Liver (tissue), 9 donors: ENCODE data around the gene SERPINB12. TPM values are rescaled to one million over a fixed set of nuclear protein-coding genes. Genes with fewer than 3 reads are reported as not detected.

ENCODE experiments used
- DNase-seq: peaks from one replicate; pipeline ENCODE4 v3.0.0-alpha.2; 2017; ENCODE audit warnings: low spot score
- H3K27ac ChIP-seq, 2 donors: one replicate each; pipeline ENCODE4 v1.7.0; 2013; ENCODE audit warnings: inconsistent platforms in 2 of 2, low read length in 2 of 2, control low read depth in 1 of 2, low read depth in 1 of 2, mild to moderate bottlenecking in 1 of 2
- H3K27me3 ChIP-seq, 4 donors: one replicate each; pipeline versions ENCODE4 v1.6.1 to v1.7.0; 2013; ENCODE audit warnings: low read length in 3 of 4, inconsistent platforms in 1 of 4, mild to moderate bottlenecking in 1 of 4, moderate library complexity in 1 of 4; ENCODE audit not compliant: control insufficient read depth in 4 of 4, insufficient read depth in 4 of 4
- H3K36me3 ChIP-seq, 4 donors: one replicate each; pipeline versions ENCODE4 v1.6.1 to v1.7.0; 2013; ENCODE audit warnings: low read length in 3 of 4, mild to moderate bottlenecking in 3 of 4, low read depth in 1 of 4, moderate library complexity in 1 of 4; ENCODE audit not compliant: control insufficient read depth in 4 of 4, insufficient read depth in 3 of 4
- H3K4me1 ChIP-seq, 4 donors: one replicate each; pipeline versions ENCODE4 v1.6.1 to v1.7.0; 2013; ENCODE audit warnings: low read length in 3 of 4, mild to moderate bottlenecking in 3 of 4, moderate library complexity in 1 of 4; ENCODE audit not compliant: control insufficient read depth in 4 of 4, insufficient read depth in 4 of 4
- H3K4me3 ChIP-seq, 3 donors: one replicate each; pipeline versions ENCODE4 v1.6.1 to v1.7.0; 2013; ENCODE audit warnings: low read length in 3 of 3, control low read depth in 1 of 3, low read depth in 1 of 3, mild to moderate bottlenecking in 1 of 3
- H3K9ac ChIP-seq, 2 donors: one replicate each; pipeline ENCODE4 v1.7.0; 2013; ENCODE audit warnings: low read length in 2 of 2, mild to moderate bottlenecking in 2 of 2, moderate library complexity in 2 of 2, control low read depth in 1 of 2, low read depth in 1 of 2
- H3K9me3 ChIP-seq, 4 donors: one replicate each; pipeline versions ENCODE4 v1.6.1 to v1.7.0; 2013; ENCODE audit warnings: low read length in 3 of 4; ENCODE audit not compliant: control insufficient read depth in 4 of 4
- ATF3 ChIP-seq: IDR thresholded peaks from 2 replicates; pipeline ENCODE4 v1.6.1; 2016; ENCODE audit warnings: antibody characterized with exemption
- FOXA1 ChIP-seq: IDR thresholded peaks from 2 replicates; pipeline ENCODE4 v1.6.1; 2016; ENCODE audit warnings: antibody characterized with exemption
- GABPA ChIP-seq, 2 donors: IDR thresholded peaks in 1 of 2; conservative IDR thresholded peaks in 1 of 2; 2 replicates each; pipeline ENCODE4 v1.6.1; 2016; ENCODE audit warnings: antibody characterized with exemption in 2 of 2, mild to moderate bottlenecking in 1 of 2, moderate library complexity in 1 of 2
- HNF4A ChIP-seq, 2 donors: conservative IDR thresholded peaks; 2 replicates each; pipeline ENCODE4 v1.6.1; 2016; ENCODE audit warnings: antibody characterized with exemption in 2 of 2, mild to moderate bottlenecking in 2 of 2
- JUND ChIP-seq, 2 donors: IDR thresholded peaks; 2 replicates each; pipeline ENCODE4 v1.6.1; 2016; ENCODE audit warnings: antibody characterized with exemption in 2 of 2
- NR2F2 ChIP-seq: IDR thresholded peaks from 2 replicates; pipeline ENCODE4 v1.6.1; 2016; ENCODE audit warnings: antibody characterized with exemption
- REST ChIP-seq: IDR thresholded peaks from 2 replicates; pipeline ENCODE4 v1.6.1; 2016; ENCODE audit warnings: antibody characterized with exemption, mild to moderate bottlenecking
- RXRA ChIP-seq, 2 donors: IDR thresholded peaks; 2 replicates each; pipeline ENCODE4 v1.6.1; 2017 to 2018; ENCODE audit warnings: antibody characterized with exemption in 2 of 2, mild to moderate bottlenecking in 1 of 2
- SP1 ChIP-seq: IDR thresholded peaks from 2 replicates; pipeline ENCODE4 v1.6.1; 2018; ENCODE audit warnings: antibody characterized with exemption, mild to moderate bottlenecking
- TAF1 ChIP-seq: conservative IDR thresholded peaks from 2 replicates; pipeline ENCODE4 v1.6.1; 2016; ENCODE audit warnings: antibody characterized with exemption, mild to moderate bottlenecking
- YY1 ChIP-seq: IDR thresholded peaks from 2 replicates; pipeline ENCODE4 v1.6.1; 2016; ENCODE audit warnings: antibody characterized with exemption, mild to moderate bottlenecking
- ZBTB33 ChIP-seq: IDR thresholded peaks from 2 replicates; pipeline ENCODE4 v1.6.1; 2016; ENCODE audit warnings: antibody characterized with exemption
- WGBS: extraction: QIAGEN DNeasy Blood & Tissue Kit; methylation state at CpG from one replicate; pipeline ENCODE4 v1.1.7; 2013; 5-methylcytosine and 5-hydroxymethylcytosine counted together
- polyA plus RNA-seq, 2 donors: library from polyadenylated mRNA; stranded (reverse) in 1 of 2; unstranded in 1 of 2; fragments of 200-250 nt in 1 of 2; fragments of >200 nt in 1 of 2; fragmentation: Nextera tagmentation in 1 of 2; extraction: Ambion mirVana in 1 of 2; gene quantifications; one replicate each; pipeline versions ENCODE4 v1.2.1 to v1.2.3, GENCODE V29; 2013 to 2015
- total RNA-seq, 2 donors: library from RNA; depleted of rRNA; stranded (reverse); fragments of >200 nt; gene quantifications; one replicate each; pipeline ENCODE4 v1.2.3, GENCODE V29; 2014
- TF ChIP-seq, protein P1 (sequence below): fragments of 150-350 bp; IDR thresholded peaks from 2 replicates; pipeline ENCODE4 v1.5.1; 2017; ENCODE audit warnings: improper control_type of control experiment, low read depth, low read length; ENCODE audit not compliant: missing input control
- donor health status: healthy.
- donor health status: healthy.
- donor health status: healthy.
- donor health status: healthy.
- donor health status: healthy.

The SERPINB12 gene
- total and polyA plus RNA-seq, 4 donors = not detected

GRCh38 chr18:63532471-63532870 lies 9.7 kb upstream of the SERPINB12 start (continued):
- TF ChIP-seq, protein P1, sequence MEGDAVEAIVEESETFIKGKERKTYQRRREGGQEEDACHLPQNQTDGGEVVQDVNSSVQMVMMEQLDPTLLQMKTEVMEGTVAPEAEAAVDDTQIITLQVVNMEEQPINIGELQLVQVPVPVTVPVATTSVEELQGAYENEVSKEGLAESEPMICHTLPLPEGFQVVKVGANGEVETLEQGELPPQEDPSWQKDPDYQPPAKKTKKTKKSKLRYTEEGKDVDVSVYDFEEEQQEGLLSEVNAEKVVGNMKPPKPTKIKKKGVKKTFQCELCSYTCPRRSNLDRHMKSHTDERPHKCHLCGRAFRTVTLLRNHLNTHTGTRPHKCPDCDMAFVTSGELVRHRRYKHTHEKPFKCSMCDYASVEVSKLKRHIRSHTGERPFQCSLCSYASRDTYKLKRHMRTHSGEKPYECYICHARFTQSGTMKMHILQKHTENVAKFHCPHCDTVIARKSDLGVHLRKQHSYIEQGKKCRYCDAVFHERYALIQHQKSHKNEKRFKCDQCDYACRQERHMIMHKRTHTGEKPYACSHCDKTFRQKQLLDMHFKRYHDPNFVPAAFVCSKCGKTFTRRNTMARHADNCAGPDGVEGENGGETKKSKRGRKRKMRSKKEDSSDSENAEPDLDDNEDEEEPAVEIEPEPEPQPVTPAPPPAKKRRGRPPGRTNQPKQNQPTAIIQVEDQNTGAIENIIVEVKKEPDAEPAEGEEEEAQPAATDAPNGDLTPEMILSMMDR = no peak
- no peak for TF ChIP-seq ATF3

DNA sequence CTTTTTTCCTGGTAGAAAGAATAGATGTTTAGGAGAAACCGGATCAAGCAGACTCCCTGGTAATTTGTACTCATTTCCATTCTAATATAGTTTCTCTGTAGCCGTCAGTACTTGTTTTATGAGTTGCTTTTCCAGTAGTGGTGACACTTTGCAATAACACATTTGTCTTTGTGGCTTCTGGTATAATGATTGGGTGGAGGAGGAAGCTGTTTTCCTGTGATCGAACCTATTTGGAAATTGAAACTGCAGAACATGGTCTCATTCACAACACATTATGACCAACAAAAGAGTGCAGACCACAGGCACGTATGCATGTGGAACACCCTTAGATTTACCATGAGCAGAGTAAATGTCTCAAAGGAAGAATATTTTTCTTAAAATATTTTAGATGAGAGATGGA lies 7.6 kb upstream of the SERPINB12 start:
- TF ChIP-seq ZBTB33 = no peak
- Histone ChIP-seq H3K36me3 (no peaks in the 10 kb centered on the region), H3K27ac (no peak overlapping the region), H3K4me1 (no peaks in the 10 kb centered on the region), H3K4me3 (no peak overlapping the region), H3K9me3 (no peaks in the 10 kb centered on the region), H3K27me3 (no peaks in the 10 kb centered on the region), H3K9ac (no peak overlapping the region)
- 64% methylated on average over 4 of the region's 4 CpGs for WGBS
- no peak for DNase-seq

DNA sequence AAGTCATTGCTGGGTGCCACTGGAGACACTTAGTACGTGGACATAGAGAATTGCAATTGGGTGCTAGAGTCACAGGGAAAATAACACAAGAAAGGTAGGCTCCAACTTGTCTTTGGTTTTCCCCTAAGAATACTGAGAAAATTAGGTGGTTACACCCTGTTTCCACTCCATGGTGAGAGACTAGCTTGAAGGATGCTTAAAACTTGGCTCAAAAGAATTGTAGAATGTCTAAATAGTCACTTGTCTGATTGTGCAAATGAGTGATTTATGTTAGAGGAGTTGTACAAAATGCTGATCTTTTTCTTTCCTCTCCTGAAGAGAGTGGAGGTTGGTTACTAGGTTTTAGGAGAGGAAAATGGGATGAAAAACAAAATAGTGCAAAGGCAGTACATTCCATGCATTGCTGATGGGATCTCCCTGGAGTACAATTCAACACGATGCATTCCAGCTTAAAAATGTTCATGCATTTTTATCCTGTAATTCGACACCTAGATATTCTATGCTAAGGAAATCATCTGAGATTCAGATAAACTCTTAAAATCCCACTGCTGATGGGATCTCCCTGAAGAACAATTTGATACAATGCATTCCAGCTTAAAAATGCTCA lies 2.2 kb upstream of the SERPINB12 start:
- no peak for DNase-seq
- 64% methylated on average over 3 of the region's 3 CpGs for WGBS
- no peak for TF ChIP-seq FOXA1
- TF ChIP-seq REST = no peak
- TF ChIP-seq JUND (IDR thresholded peaks at IDR 0.05) = no peak
- TF ChIP-seq SP1 = no peak
- TF ChIP-seq, protein P1 = no peak
- TF ChIP-seq ATF3 = no peak
- TF ChIP-seq HNF4A (conservative IDR thresholded peaks at IDR 0.05) = no peak
- no peak for TF ChIP-seq ZBTB33
- TF ChIP-seq YY1 = no peak
- no peak for TF ChIP-seq GABPA (IDR thresholded peaks at IDR 0.05 in 1 of 2, conservative IDR thresholded peaks at IDR 0.05 in 1 of 2)
- TF ChIP-seq NR2F2 = no peak
- TF ChIP-seq RXRA (IDR thresholded peaks at IDR 0.05) = no peak
- no peak for TF ChIP-seq TAF1

More for the DNA sequence above, 2.2 kb upstream of the SERPINB12 start:
- H3K36me3 ChIP-seq = no peaks in the 10 kb centered on the region
- no peaks in the 10 kb centered on the region for H3K4me1 ChIP-seq
- no peaks in the 10 kb centered on the region for H3K27me3 ChIP-seq
- no peaks in the 10 kb centered on the region for H3K9me3 ChIP-seq
- no peak overlapping the region for H3K27ac ChIP-seq
- H3K9ac ChIP-seq = no peak overlapping the region
- no peak overlapping the region for H3K4me3 ChIP-seq
